H9 (cell line): Measurements from ENCODE around the gene SLC49A4. TPM values are rescaled to one million over a fixed set of nuclear protein-coding genes. Genes with fewer than 3 reads are reported as not detected.

Experiments used
- DNase-seq: peaks from one replicate; pipeline ENCODE4 v3.0.0-alpha.2; 2017
- H2AFZ ChIP-seq: one replicate; pipeline ENCODE4 v1.6.1; 2013; ENCODE audit warnings: mild to moderate bottlenecking, low read length, control low read depth, moderate library complexity
- H2AK5ac ChIP-seq: 2 replicates; pipeline ENCODE4 v1.6.1; 2013; ENCODE audit warnings: low read length, control low read depth, mixed read lengths; ENCODE audit not compliant: insufficient read length
- H2BK120ac ChIP-seq: one replicate; pipeline ENCODE4 v1.6.1; 2013; ENCODE audit warnings: low read depth, mild to moderate bottlenecking, low read length, control low read depth, inconsistent platforms; ENCODE audit not compliant: poor library complexity, severe bottlenecking
- H2BK12ac ChIP-seq: 2 replicates; pipeline ENCODE4 v1.6.1; 2013; ENCODE audit warnings: low read length, control low read depth, mixed read lengths, low read depth; ENCODE audit not compliant: insufficient read length
- H2BK15ac ChIP-seq: 2 replicates; pipeline ENCODE4 v1.6.1; 2013; ENCODE audit warnings: low read depth, low read length, control low read depth
- H2BK20ac ChIP-seq: one replicate; pipeline ENCODE4 v1.6.1; 2013; ENCODE audit warnings: low read depth, mild to moderate bottlenecking, low read length, control low read depth, inconsistent platforms; ENCODE audit not compliant: poor library complexity, severe bottlenecking
- H2BK5ac ChIP-seq: 2 replicates; pipeline ENCODE4 v1.6.1; 2013; ENCODE audit warnings: low read length, control low read depth, mixed read lengths; ENCODE audit not compliant: insufficient read length
- H3K14ac ChIP-seq: 2 replicates; pipeline ENCODE4 v1.6.1; 2013; ENCODE audit warnings: low read length, control low read depth; ENCODE audit not compliant: insufficient read depth
- H3K18ac ChIP-seq: 2 replicates; pipeline ENCODE4 v1.6.1; 2013; ENCODE audit warnings: low read depth, mild to moderate bottlenecking, mixed read lengths, low read length, control low read depth; ENCODE audit not compliant: insufficient read length
- H3K23ac ChIP-seq: 2 replicates; pipeline ENCODE4 v1.6.1; 2013; ENCODE audit warnings: low read length, control low read depth, mixed read lengths, low read depth; ENCODE audit not compliant: insufficient read length
- H3K23me2 ChIP-seq: 2 replicates; pipeline ENCODE4 v1.6.1; 2013; ENCODE audit warnings: low read depth, mild to moderate bottlenecking, mixed read lengths, low read length, control low read depth; ENCODE audit not compliant: insufficient read length, poor library complexity, severe bottlenecking
- H3K27ac ChIP-seq: 2 replicates; pipeline ENCODE4 v1.5.1; 2013; ENCODE audit warnings: low read length, control low read depth, mixed read lengths, low read depth; ENCODE audit not compliant: insufficient read length
- H3K27me3 ChIP-seq: 2 replicates; pipeline ENCODE4 v1.6.1; 2013; ENCODE audit warnings: low read length, control low read depth, inconsistent platforms; ENCODE audit not compliant: insufficient read depth
- H3K4ac ChIP-seq: 2 replicates; pipeline ENCODE4 v1.6.1; 2013; ENCODE audit warnings: low read depth, mild to moderate bottlenecking, control low read depth, inconsistent platforms, low read length, moderate library complexity
- H3K4me1 ChIP-seq: 2 replicates; pipeline ENCODE4 v1.6.1; 2013; ENCODE audit warnings: low read length, control low read depth, inconsistent platforms; ENCODE audit not compliant: insufficient read depth
- H3K4me2 ChIP-seq: 2 replicates; pipeline ENCODE4 v1.6.1; 2013; ENCODE audit warnings: low read length, control low read depth, mixed read lengths; ENCODE audit not compliant: insufficient read length, insufficient read depth
- H3K56ac ChIP-seq: 2 replicates; pipeline ENCODE4 v1.6.1; 2013; ENCODE audit warnings: low read depth, mild to moderate bottlenecking, mixed read lengths, low read length, control low read depth; ENCODE audit not compliant: insufficient read length
- H3K79me1 ChIP-seq: 2 replicates; pipeline ENCODE4 v1.6.1; 2013; ENCODE audit warnings: low read depth, mild to moderate bottlenecking, moderate library complexity, low read length, control low read depth, inconsistent platforms; ENCODE audit not compliant: insufficient read depth, poor library complexity, severe bottlenecking
- H3K79me2 ChIP-seq: 2 replicates; pipeline ENCODE4 v1.6.1; 2013; ENCODE audit warnings: low read length, control low read depth, inconsistent platforms; ENCODE audit not compliant: insufficient read depth
- H3K9ac ChIP-seq: 2 replicates; pipeline ENCODE4 v1.6.1; 2013; ENCODE audit warnings: low read length, control low read depth, mixed read lengths; ENCODE audit not compliant: insufficient read length; ENCODE audit errors: extremely low read depth
- H3K9me3 ChIP-seq: one replicate; pipeline ENCODE4 v1.6.1; 2013; ENCODE audit warnings: low read depth, low read length, inconsistent platforms; ENCODE audit not compliant: control insufficient read depth
- H3T11ph ChIP-seq: one replicate; pipeline ENCODE4 v1.6.1; 2013; ENCODE audit warnings: mild to moderate bottlenecking, low read length, control low read depth, inconsistent platforms
- H4K20me1 ChIP-seq: one replicate; pipeline ENCODE4 v1.6.1; 2013; ENCODE audit not compliant: control insufficient read depth, insufficient read length, insufficient read depth
- H4K5ac ChIP-seq: 2 replicates; pipeline ENCODE4 v1.6.1; 2013; ENCODE audit warnings: low read depth, mild to moderate bottlenecking, mixed read lengths, low read length, control low read depth; ENCODE audit not compliant: insufficient read length
- H4K8ac ChIP-seq: replicated peaks from 2 replicates; pipeline ENCODE4 v1.6.1; 2013; ENCODE audit warnings: low read length, control low read depth, mixed read lengths, low read depth; ENCODE audit not compliant: insufficient read length
- H4K91ac ChIP-seq: 2 replicates; pipeline ENCODE4 v1.6.1; 2013; ENCODE audit warnings: low read depth, mild to moderate bottlenecking, moderate library complexity, mixed read lengths, low read length, control low read depth; ENCODE audit not compliant: insufficient read length
- H3K27ac Mint-ChIP-seq, 3 experiments: 2 replicates in 2 of 3; 3 replicates in 1 of 3; pipeline ENCODE4 v1.8.0; 2020 to 2021; ENCODE audit warnings: mixed read lengths in 3 of 3, mild to moderate bottlenecking in 1 of 3, moderate library complexity in 1 of 3
- H3K27me3 Mint-ChIP-seq: 2 replicates; pipeline ENCODE4 v1.8.0; 2021; ENCODE audit warnings: low read depth, mild to moderate bottlenecking, moderate library complexity, mixed read lengths
- H3K36me3 Mint-ChIP-seq, 3 experiments: 2 replicates in 2 of 3; 3 replicates in 1 of 3; pipeline ENCODE4 v1.8.0; 2020 to 2021; ENCODE audit warnings: low read depth in 3 of 3, mixed read lengths in 3 of 3; ENCODE audit not compliant: insufficient read depth in 1 of 3
- H3K4me1 Mint-ChIP-seq, 2 experiments: 2 replicates each; pipeline ENCODE4 v1.8.0; 2020; ENCODE audit warnings: mixed read lengths in 2 of 2
- H3K4me3 Mint-ChIP-seq, 2 experiments: 2 replicates in 1 of 2; 3 replicates in 1 of 2; pipeline ENCODE4 v1.8.0; 2020 to 2021; ENCODE audit warnings: mild to moderate bottlenecking in 2 of 2, mixed read lengths in 2 of 2, moderate library complexity in 1 of 2
- H3K9me3 Mint-ChIP-seq, 2 experiments: 2 replicates in 1 of 2; 3 replicates in 1 of 2; pipeline ENCODE4 v1.8.0; 2020; ENCODE audit warnings: mild to moderate bottlenecking in 2 of 2, mixed read lengths in 2 of 2, moderate library complexity in 1 of 2
- WGBS: extraction: QIAGEN DNeasy Blood & Tissue Kit; methylation state at CpG from one replicate; pipeline ENCODE4 v1.1.7; 2013; ENCODE audit warnings: missing lambda C conversion rate, low lambda C conversion rate, mixed read lengths; ENCODE audit not compliant: insufficient read length; ENCODE audit errors: extremely low coverage; 5-methylcytosine and 5-hydroxymethylcytosine counted together
- total RNA-seq: library from RNA; stranded (reverse); gene quantifications from 2 replicates; pipeline ENCODE4 v1.2.1, GENCODE V29; 2021
- TF ChIP-seq, protein P1 (sequence below): fragments of 200-600 bp; sonication (generic); conservative IDR thresholded peaks from 3 replicates; pipeline ENCODE4 v1.8.0; 2021; ENCODE audit warnings: antibody characterized with exemption, mild to moderate bottlenecking

SLC49A4 gene
- total RNA-seq, 1 experiment from 2014 or later = 10.7 TPM

DNA sequence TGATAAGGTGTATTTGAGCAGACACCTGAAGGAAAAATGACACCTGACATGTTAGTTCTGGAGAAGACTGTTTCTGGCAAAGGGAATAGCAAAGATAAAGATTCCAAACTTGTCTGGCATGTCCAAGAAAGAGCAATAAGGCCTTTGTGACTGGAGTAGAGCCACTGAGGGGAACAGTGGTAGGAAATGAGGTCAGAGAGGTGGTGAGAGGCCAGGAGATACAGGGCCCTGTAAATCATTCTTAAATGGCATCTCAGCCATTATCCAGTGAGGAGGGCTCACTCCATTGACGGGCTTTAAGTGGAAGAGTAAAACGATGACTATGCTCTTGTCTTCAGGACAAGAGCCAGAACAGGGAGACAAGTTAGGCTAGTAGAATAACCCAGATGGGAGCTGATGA lies 4.5 kb downstream of the SLC49A4 start:
- H3K4me1 Mint-ChIP-seq = peaks cover 9 to 12% of the 10 kb centered on the region in 2 experiments
- no CpG with 5 or more reads among the region's 2 CpGs for WGBS
- H3K4me3 Mint-ChIP-seq = no peak overlapping the region
- H3K14ac ChIP-seq = no peak overlapping the region
- H3K18ac ChIP-seq = no peak overlapping the region
- no peaks in the 10 kb centered on the region for H3K36me3 Mint-ChIP-seq
- no peak overlapping the region for H4K5ac ChIP-seq
- H2AK5ac ChIP-seq = no peak overlapping the region
- TF ChIP-seq, protein P1, sequence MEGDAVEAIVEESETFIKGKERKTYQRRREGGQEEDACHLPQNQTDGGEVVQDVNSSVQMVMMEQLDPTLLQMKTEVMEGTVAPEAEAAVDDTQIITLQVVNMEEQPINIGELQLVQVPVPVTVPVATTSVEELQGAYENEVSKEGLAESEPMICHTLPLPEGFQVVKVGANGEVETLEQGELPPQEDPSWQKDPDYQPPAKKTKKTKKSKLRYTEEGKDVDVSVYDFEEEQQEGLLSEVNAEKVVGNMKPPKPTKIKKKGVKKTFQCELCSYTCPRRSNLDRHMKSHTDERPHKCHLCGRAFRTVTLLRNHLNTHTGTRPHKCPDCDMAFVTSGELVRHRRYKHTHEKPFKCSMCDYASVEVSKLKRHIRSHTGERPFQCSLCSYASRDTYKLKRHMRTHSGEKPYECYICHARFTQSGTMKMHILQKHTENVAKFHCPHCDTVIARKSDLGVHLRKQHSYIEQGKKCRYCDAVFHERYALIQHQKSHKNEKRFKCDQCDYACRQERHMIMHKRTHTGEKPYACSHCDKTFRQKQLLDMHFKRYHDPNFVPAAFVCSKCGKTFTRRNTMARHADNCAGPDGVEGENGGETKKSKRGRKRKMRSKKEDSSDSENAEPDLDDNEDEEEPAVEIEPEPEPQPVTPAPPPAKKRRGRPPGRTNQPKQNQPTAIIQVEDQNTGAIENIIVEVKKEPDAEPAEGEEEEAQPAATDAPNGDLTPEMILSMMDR = no peak
- no peak overlapping the region for H2BK12ac ChIP-seq
- no peak overlapping the region for H3K27ac ChIP-seq
- H2AFZ ChIP-seq = no peak overlapping the region
- no peak overlapping the region for H3T11ph ChIP-seq
- no peaks in the 10 kb centered on the region for H3K9me3 ChIP-seq
- no peaks in the 10 kb centered on the region for H3K4me1 ChIP-seq
- peaks cover 4% of the 10 kb centered on the region; the same call in 1 of the 2 replicates for H3K27me3 ChIP-seq
- no peak overlapping the region for H3K27ac Mint-ChIP-seq
- no peak overlapping the region for H3K56ac ChIP-seq
- no peak for DNase-seq
- H3K4ac ChIP-seq = no peak overlapping the region
- peaks cover 6% of the 10 kb centered on the region for H3K23me2 ChIP-seq
- no peaks in the 10 kb centered on the region for H3K79me1 ChIP-seq
- H3K79me2 ChIP-seq = peaks cover 2% of the 10 kb centered on the region; the same call in 1 of the 2 replicates
- no peak overlapping the region for H3K4me2 ChIP-seq
- H3K27me3 Mint-ChIP-seq = peaks cover 15% of the 10 kb centered on the region
- H2BK120ac ChIP-seq = no peak overlapping the region
- no peak overlapping the region for H2BK5ac ChIP-seq
- H3K9ac ChIP-seq = no peak overlapping the region
- no peak overlapping the region for H4K8ac ChIP-seq
- no peak overlapping the region for H2BK20ac ChIP-seq
- H4K91ac ChIP-seq = no peak overlapping the region
- H2BK15ac ChIP-seq = no peak overlapping the region
- H4K20me1 ChIP-seq = no peaks in the 10 kb centered on the region
- no peak overlapping the region for H3K23ac ChIP-seq
- H3K9me3 Mint-ChIP-seq = no peaks in the 10 kb centered on the region
